H1 (cell line): ENCODE data around the gene ARL2. TPM values are rescaled to one million over a fixed set of nuclear protein-coding genes. Genes with fewer than 3 reads are reported as not detected.

Experiments
- CTCF ChIA-PET: fragments of 300-600 bp; sonication (Branson Sonifier 250); formaldehyde crosslinking; loops from one replicate; lab custom pipeline; 2021; ENCODE audit not compliant: partially characterized antibody; lab: Charles Lee
- POLR2A ChIA-PET: fragments of 300-600 bp; sonication (Branson Sonifier 250); formaldehyde crosslinking; loops from one replicate; lab custom pipeline; 2021; ENCODE audit warnings: inconsistent platforms; ENCODE audit not compliant: partially characterized antibody; lab: Charles Lee
- DNase-seq, 2 experiments: peaks; one replicate each; pipeline versions ENCODE4 v3.0.0 to v3.0.0-alpha.2; 2010 to 2022; ENCODE audit warnings: low spot score in 2 of 2, low read depth in 1 of 2, mixed read lengths in 1 of 2
- FAIRE-seq: peaks from 2 replicates; lab custom pipeline; 2011; peaks lifted over from hg19 to GRCh38; lab: Jason Lieb, UNC
- H2AFZ ChIP-seq: 2 replicates; pipeline ENCODE4 v1.8.1; 2012; ENCODE audit warnings: low read length, inconsistent platforms
- H2AK5ac ChIP-seq: 2 replicates; pipeline ENCODE4 v1.6.1; 2013; ENCODE audit warnings: low read depth, low read length
- H2BK120ac ChIP-seq: replicated peaks from 2 replicates; pipeline ENCODE3; 2013; ENCODE audit warnings: low read depth, low read length, inconsistent platforms
- H2BK12ac ChIP-seq: 2 replicates; pipeline ENCODE4 v1.6.1; 2013; ENCODE audit warnings: low read depth, low read length
- H2BK15ac ChIP-seq: 2 replicates; pipeline ENCODE4 v1.6.1; 2013; ENCODE audit warnings: low read length
- H2BK20ac ChIP-seq: 2 replicates; pipeline ENCODE4 v1.6.1; 2013; ENCODE audit warnings: low read length
- H2BK5ac ChIP-seq: 2 replicates; pipeline ENCODE4 v1.6.1; 2013; ENCODE audit warnings: low read depth, low read length
- H3K14ac ChIP-seq: 2 replicates; pipeline ENCODE4 v1.6.1; 2013; ENCODE audit warnings: inconsistent platforms; ENCODE audit not compliant: insufficient read length
- H3K18ac ChIP-seq: 2 replicates; pipeline ENCODE4 v1.6.1; 2013; ENCODE audit warnings: low read length; ENCODE audit errors: extremely low read depth
- H3K23ac ChIP-seq: 2 replicates; pipeline ENCODE4 v1.6.1; 2013; ENCODE audit warnings: inconsistent platforms; ENCODE audit not compliant: insufficient read length
- H3K23me2 ChIP-seq: 2 replicates; pipeline ENCODE4 v1.6.1; 2013; ENCODE audit warnings: low read depth, low read length
- H3K27ac ChIP-seq: 2 replicates; pipeline ENCODE4 v1.6.1; 2011; ENCODE audit warnings: low read depth, low read length, inconsistent platforms
- H3K27me3 ChIP-seq, 4 experiments: replicated peaks in 1 of 4; 1 replicate in 1 of 4; 2 replicates in 3 of 4; pipeline versions ENCODE4 v1.6.1 to v1.8.1; 2011 to 2013; ENCODE audit warnings: low read length in 3 of 4, mild to moderate bottlenecking in 3 of 4, inconsistent platforms in 2 of 4, mixed read lengths in 2 of 4, moderate library complexity in 1 of 4; ENCODE audit not compliant: control insufficient read depth in 3 of 4, insufficient read depth in 3 of 4; ENCODE audit errors: extremely low read depth in 1 of 4
- H3K36me3 ChIP-seq, 4 experiments: 2 replicates each; pipeline versions ENCODE4 v1.6.1 to v1.8.1; 2011 to 2013; ENCODE audit warnings: mild to moderate bottlenecking in 4 of 4, low read length in 3 of 4, moderate library complexity in 2 of 4, control low read depth in 1 of 4, inconsistent platforms in 1 of 4; ENCODE audit not compliant: insufficient read depth in 4 of 4, control insufficient read depth in 2 of 4
- H3K4ac ChIP-seq: replicated peaks from 2 replicates; pipeline ENCODE3; 2013; ENCODE audit warnings: low read length, low read depth, mixed read lengths, inconsistent platforms; ENCODE audit not compliant: insufficient read length
- H3K4me1 ChIP-seq, 4 experiments: replicated peaks in 1 of 4; 1 replicate in 1 of 4; 2 replicates in 3 of 4; pipeline versions ENCODE4 v1.6.1 to v1.8.1; 2011 to 2013; ENCODE audit warnings: low read length in 3 of 4, inconsistent platforms in 2 of 4, mixed read lengths in 1 of 4; ENCODE audit not compliant: insufficient read depth in 4 of 4, control insufficient read depth in 3 of 4
- H3K4me2 ChIP-seq, 2 experiments: 2 replicates each; pipeline versions ENCODE4 v1.6.1 to v1.8.1; 2011 to 2013; ENCODE audit warnings: low read depth in 2 of 2, low read length in 2 of 2, control low read depth in 1 of 2, inconsistent platforms in 1 of 2, mild to moderate bottlenecking in 1 of 2; ENCODE audit not compliant: insufficient read depth in 1 of 2
- H3K4me3 ChIP-seq, 4 experiments: fragments of 200-600, 300-600 bp in 1 of 4; sonication (generic), shearing (Covaris generic), sonication (Bioruptor Twin) in 1 of 4; 2 replicates each; pipeline versions ENCODE4 v1.5.1 to v1.8.1; 2011 to 2016; ENCODE audit warnings: low read length in 4 of 4, low read depth in 3 of 4, control low read depth in 2 of 4, inconsistent platforms in 2 of 4, mild to moderate bottlenecking in 2 of 4, mixed read lengths in 1 of 4, moderate library complexity in 1 of 4; ENCODE audit not compliant: insufficient read depth in 2 of 4; ENCODE audit errors: extremely low read depth in 1 of 4
- H3K56ac ChIP-seq: replicated peaks from 2 replicates; pipeline ENCODE3; 2013; ENCODE audit warnings: low read depth, mild to moderate bottlenecking, mixed read lengths, low read length, inconsistent platforms; ENCODE audit not compliant: insufficient read length
- H3K79me1 ChIP-seq: 2 replicates; pipeline ENCODE4 v1.6.1; 2013; ENCODE audit warnings: low read depth, low read length, control low read depth
- H3K79me2 ChIP-seq, 2 experiments: 2 replicates each; pipeline versions ENCODE4 v1.6.1 to v1.8.1; 2012 to 2013; ENCODE audit warnings: low read length in 2 of 2, mild to moderate bottlenecking in 2 of 2, inconsistent platforms in 1 of 2; ENCODE audit not compliant: insufficient read depth in 2 of 2, control insufficient read depth in 1 of 2
- H3K9ac ChIP-seq, 4 experiments: replicated peaks in 1 of 4; 1 replicate in 1 of 4; 2 replicates in 3 of 4; pipeline versions ENCODE4 v1.6.1 to v1.8.1; 2011 to 2013; ENCODE audit warnings: low read depth in 3 of 4, low read length in 3 of 4, control low read depth in 2 of 4, mild to moderate bottlenecking in 2 of 4, moderate library complexity in 2 of 4, inconsistent platforms in 1 of 4; ENCODE audit errors: extremely low read depth in 1 of 4
- H3K9me3 ChIP-seq, 2 experiments: 2 replicates each; pipeline versions ENCODE4 v1.6.1 to v1.8.1; 2012 to 2013; ENCODE audit warnings: mild to moderate bottlenecking in 2 of 2, moderate library complexity in 2 of 2, control low read depth in 1 of 2, inconsistent platforms in 1 of 2, low read depth in 1 of 2, low read length in 1 of 2, mixed read lengths in 1 of 2; ENCODE audit not compliant: insufficient read depth in 2 of 2
- H4K20me1 ChIP-seq, 2 experiments: replicated peaks in 1 of 2; 2 replicates each; pipeline versions ENCODE3 to v1.8.1; 2011 to 2013; ENCODE audit warnings: inconsistent platforms in 2 of 2, low read length in 2 of 2, mild to moderate bottlenecking in 1 of 2; ENCODE audit not compliant: insufficient read depth in 2 of 2, control insufficient read depth in 1 of 2
- H4K5ac ChIP-seq: 2 replicates; pipeline ENCODE4 v1.6.1; 2013; ENCODE audit warnings: low read length, low read depth, mixed read lengths, inconsistent platforms; ENCODE audit not compliant: insufficient read length
- H4K8ac ChIP-seq: 2 replicates; pipeline ENCODE4 v1.8.0; 2013; ENCODE audit warnings: mild to moderate bottlenecking, moderate library complexity, low read length, inconsistent platforms; ENCODE audit not compliant: insufficient read depth; ENCODE audit errors: extremely low read depth
- H4K91ac ChIP-seq: replicated peaks from 2 replicates; pipeline ENCODE3; 2013; ENCODE audit warnings: low read length, mixed read lengths, inconsistent platforms; ENCODE audit not compliant: insufficient read length
- CHD1 ChIP-seq: IDR thresholded peaks from 2 replicates; pipeline ENCODE4 v1.6.1; 2012; ENCODE audit warnings: low read depth, low read length, improper control_type of control experiment
- FOSL1 ChIP-seq: IDR thresholded peaks from 2 replicates; pipeline ENCODE4 v1.6.1; 2011; ENCODE audit warnings: mild to moderate bottlenecking, low read depth, low read length, moderate library complexity; ENCODE audit not compliant: insufficient read depth
- JUN ChIP-seq: IDR thresholded peaks from 2 replicates; pipeline ENCODE4 v1.6.1; 2011; ENCODE audit warnings: low read depth, mild to moderate bottlenecking, improper control_type of control experiment, low read length
- TAF1 ChIP-seq: IDR thresholded peaks from 2 replicates; pipeline ENCODE4 v1.6.1; 2011; ENCODE audit warnings: mild to moderate bottlenecking, low read depth, low read length
- TCF12 ChIP-seq: IDR thresholded peaks from 2 replicates; pipeline ENCODE4 v1.6.1; 2011; ENCODE audit warnings: low read depth, mild to moderate bottlenecking, low read length
- TEAD4 ChIP-seq: IDR thresholded peaks from 2 replicates; pipeline ENCODE4 v1.6.1; 2012; ENCODE audit warnings: low read depth, low read length, inconsistent platforms, mixed read lengths
- WGBS, 2 experiments: shearing (Covaris generic) in 1 of 2; methylation state at CpG; one replicate each; pipeline versions ENCODE4 v1.1.6 to v1.1.7; 2013 to 2015; ENCODE audit warnings: low lambda C conversion rate in 2 of 2, mixed read lengths in 2 of 2, inconsistent platforms in 1 of 2, low coverage in 1 of 2, missing lambda C conversion rate in 1 of 2; ENCODE audit not compliant: insufficient replicate concordance in 2 of 2, insufficient coverage in 1 of 2, insufficient read length in 1 of 2; ENCODE audit errors: extremely low coverage in 1 of 2, missing lambda C conversion rate in 1 of 2; 5-methylcytosine and 5-hydroxymethylcytosine counted together
- polyA plus RNA-seq, 7 experiments: library from polyadenylated mRNA; depleted of rRNA in 3 of 7; stranded (reverse) in 5 of 7; unstranded in 2 of 7; fragments of >200 nt in 5 of 7; fragments of 200-250 nt in 2 of 7; gene quantifications; 1 replicate in 5 of 7; 2 replicates in 1 of 7; 4 replicates in 1 of 7; pipeline versions ENCODE4 v1.2.1 to v1.2.3, GENCODE V29; 2011 to 2013; ENCODE audit warnings: missing spikeins in 2 of 7, mixed read lengths in 2 of 7
- total RNA-seq: library from RNA; stranded (reverse); fragmentation: NEBNext Ultra II Directional; extraction: Animal tissue kit (Norgen Biotek cat#: 25700); gene quantifications from 2 replicates; pipeline ENCODE4 v1.2.1, GENCODE V29; 2021

ARL2 gene
- total and polyA plus RNA-seq, 2 of the 8 experiments (the other 6 are each of a cell fraction or from before 2014, with no cell fraction given) = 186 to 535 TPM

- Histone ChIP-seq H3K23me2 (no peaks in the 10 kb centered on the region), H2AFZ (no peak overlapping the region), H2AK5ac (no peak overlapping the region), H4K91ac (no peak overlapping the region), H3K14ac (no peak overlapping the region), H3K79me2 (no peaks in the 10 kb centered on the region), H3K9me3 (no peaks in the 10 kb centered on the region), H3K27me3 (no peaks in the 10 kb centered on the region; a peak in 1 of 7 replicates), H3K4ac (no peak overlapping the region), H3K4me1 (no peaks in the 10 kb centered on the region), H3K27ac (no peak overlapping the region), H3K36me3 (no peaks in the 10 kb centered on the region), H3K23ac (no peak overlapping the region), H3K4me3 (no peak overlapping the region), H3K4me2 (no peak overlapping the region), H4K8ac (no peak overlapping the region), H2BK20ac (no peak overlapping the region), H3K79me1 (no peaks in the 10 kb centered on the region), H2BK5ac (no peak overlapping the region), H3K56ac (no peak overlapping the region), H2BK15ac (no peak overlapping the region), H4K20me1 (no peaks in the 10 kb centered on the region), H3K9ac (no peak overlapping the region), H2BK12ac (0 out of 2 replicates have a peak overlapping the region, but pooled peaks have one; percentile 5), H4K5ac (no peak overlapping the region), H3K18ac (no peak overlapping the region), H2BK120ac (no peak overlapping the region)
- DNase-seq (no peak), FAIRE-seq (no peak)
- WGBS, 2 experiments = 87% methylated on average over 10 of the region's 10 CpGs; no CpG with 5 or more reads in 1 of the 2 experiments
- CTCF ChIA-PET = interaction anchor here (0.6 to 4.2 kb wide), 6 partner anchors 14 to 1202 kb away, joined by 3 to 28 read pairs (median 4); partner anchors contain the start of genes ARL2 and TM7SF2
- POLR2A ChIA-PET = interaction anchor here (0.6 kb wide), 1 partner anchor 14 kb away, joined by 3 read pairs; no protein-coding TSS in a partner anchor
- TF ChIP-seq FOSL1 = no peak
- no peak for TF ChIP-seq TAF1
- no peak for TF ChIP-seq TEAD4
- no peak for TF ChIP-seq TCF12
- no peak for TF ChIP-seq CHD1
- TF ChIP-seq JUN = no peak
These were observed 46.2 kb downstream of the ARL2 start for GRCh38 chr11:65059959-65060824.
